K562 (cell line): ENCODE results near the gene HMGN5. TPM values are rescaled to one million over a fixed set of nuclear protein-coding genes. Genes with fewer than 3 reads are reported as not detected.

ENCODE experiments used
- ATAC-seq: fragments of 200-7000 bp; cut with Tn5 transposase; 3 replicates; pipeline ENCODE4 v1.9.1; 2020; ENCODE audit warnings: moderate library complexity
- BruUV-seq: library from RNA; stranded (reverse); fragments of 400-500 nt; replicated peaks from 2 replicates; lab custom pipeline; 2021; lab: Mats Ljungman, UMichigan
- CTCF ChIA-PET: fragments of 300-600 bp; formaldehyde crosslinking; extraction: SDS; loops from one replicate; lab custom pipeline; 2021; ENCODE audit warnings: low intra/inter-chr PET ratio; lab: Yijun Ruan, JAX
- POLR2A ChIA-PET: fragments of 300-600, 350-650 bp; sonication (Branson Sonifier 250); formaldehyde crosslinking; extraction: SDS; loops from one replicate; lab custom pipeline; 2021; ENCODE audit warnings: antibody characterized with exemption, inconsistent platforms; lab: Yijun Ruan, JAX
- DNase-seq, 4 experiments: peaks; one replicate each; pipeline versions ENCODE4 v3.0.0 to v3.0.0-alpha.2; 2011 to 2018; ENCODE audit warnings: low spot score in 3 of 4, mixed read lengths in 3 of 4; ENCODE audit errors: extremely low read depth in 1 of 4
- FAIRE-seq: peaks from 2 replicates; lab custom pipeline; 2011; peaks lifted over from hg19 to GRCh38; lab: Jason Lieb, UNC
- H2AFZ ChIP-seq: 2 replicates; pipeline ENCODE4 v1.6.0; 2011; ENCODE audit warnings: low read depth, low read length, control low read depth, inconsistent platforms
- H3K27ac ChIP-seq: fragments of 200-600 bp; 3 replicates; pipeline ENCODE4 v1.8.0; 2011; ENCODE audit warnings: low read depth, mild to moderate bottlenecking, control low read depth, inconsistent platforms, low read length, moderate library complexity, mixed read lengths; ENCODE audit errors: extremely low read depth
- H3K27me3 ChIP-seq, 2 experiments: fragments of 300-600 bp in 1 of 2; 2 replicates in 1 of 2; 3 replicates in 1 of 2; pipeline versions ENCODE4 v1.6.0 to v1.8.0; 2011; ENCODE audit warnings: inconsistent platforms in 2 of 2, low read length in 2 of 2, mild to moderate bottlenecking in 1 of 2, mixed read lengths in 1 of 2, moderate library complexity in 1 of 2; ENCODE audit not compliant: control insufficient read depth in 2 of 2, insufficient read depth in 2 of 2
- H3K36me3 ChIP-seq: fragments of 300-600 bp; 3 replicates; pipeline ENCODE4 v1.8.0; 2011; ENCODE audit warnings: mild to moderate bottlenecking, low read length, inconsistent platforms; ENCODE audit not compliant: control insufficient read depth, insufficient read depth
- H3K4me1 ChIP-seq, 2 experiments: fragments of 200-600 bp in 1 of 2; replicated peaks in 1 of 2; 2 replicates in 1 of 2; 3 replicates in 1 of 2; pipeline versions ENCODE4 v1.5.1 to v1.8.0; 2011; ENCODE audit warnings: inconsistent platforms in 2 of 2, low read length in 2 of 2, mild to moderate bottlenecking in 1 of 2, mixed read lengths in 1 of 2, moderate library complexity in 1 of 2; ENCODE audit not compliant: control insufficient read depth in 2 of 2, insufficient read depth in 2 of 2
- H3K4me2 ChIP-seq: 2 replicates; pipeline ENCODE4 v1.6.1; 2011; ENCODE audit warnings: low read length, control low read depth, inconsistent platforms, mixed read lengths; ENCODE audit not compliant: insufficient read depth
- H3K4me3 ChIP-seq: fragments of 200-600 bp; sonication (generic), shearing (Covaris generic); 2 replicates; pipeline ENCODE4 v1.5.1; 2016; ENCODE audit warnings: control low read depth, inconsistent platforms
- H3K79me2 ChIP-seq: fragments of 200-600 bp; 3 replicates; pipeline ENCODE4 v1.8.0; 2011; ENCODE audit warnings: low read length, inconsistent platforms; ENCODE audit not compliant: control insufficient read depth, insufficient read depth
- H3K9ac ChIP-seq, 2 experiments: 2 replicates each; pipeline versions ENCODE4 v1.6.0 to v1.6.1; 2011; ENCODE audit warnings: low read depth in 2 of 2, low read length in 2 of 2, control low read depth in 1 of 2, inconsistent platforms in 1 of 2, mild to moderate bottlenecking in 1 of 2, mixed read lengths in 1 of 2; ENCODE audit not compliant: insufficient read depth in 1 of 2
- H3K9me1 ChIP-seq: one replicate; pipeline ENCODE4 v1.6.0; 2011; ENCODE audit warnings: inconsistent platforms, mild to moderate bottlenecking, low read length, moderate library complexity; ENCODE audit not compliant: control insufficient read depth, insufficient read depth
- H3K9me3 ChIP-seq: replicated peaks from 2 replicates; pipeline ENCODE4 v1.5.1; 2011; ENCODE audit warnings: low read depth, low read length, inconsistent platforms; ENCODE audit not compliant: control insufficient read depth, insufficient read depth
- H4K20me1 ChIP-seq: replicated peaks from 2 replicates; pipeline ENCODE4 v1.6.1; 2011; ENCODE audit warnings: low read length, inconsistent platforms, mixed read lengths; ENCODE audit not compliant: control insufficient read depth, insufficient read depth
- HDGF ChIP-seq: fragments of 450-650 bp; IDR thresholded peaks from 2 replicates; pipeline ENCODE4 v1.6.1; 2016
- HMGN3 ChIP-seq: IDR thresholded peaks from 2 replicates; pipeline ENCODE4 v1.6.1; 2011; ENCODE audit warnings: borderline replicate concordance, low read depth, mild to moderate bottlenecking, mixed read lengths, low read length; ENCODE audit not compliant: insufficient read length; ENCODE audit errors: extremely low read depth
- NR2F6 ChIP-seq: fragments of 450-650 bp; formaldehyde crosslinking; IDR thresholded peaks from 2 replicates; pipeline ENCODE4 v1.4.0; 2020; ENCODE audit warnings: mild to moderate bottlenecking
- ZSCAN29 ChIP-seq: fragments of 450-650 bp; IDR thresholded peaks from 2 replicates; pipeline ENCODE4 v1.6.1; 2017
- WGBS: fragments of 100-300 bp; shearing (Covaris generic); methylation state at CpG from one replicate; pipeline ENCODE4 v1.1.6; 2016; ENCODE audit warnings: low coverage, mixed read lengths; ENCODE audit not compliant: insufficient coverage; ENCODE audit errors: missing lambda C conversion rate; 5-methylcytosine and 5-hydroxymethylcytosine counted together
- in situ Hi-C: fragments of 300-500 bp; cut with MboI; formaldehyde crosslinking; loops from 4 replicates; pipeline ENCODE4 v1.15.0; 2018; ENCODE audit warnings: inconsistent platforms, mixed read lengths
- intact Hi-C: fragments of 100-400 bp; cut with micrococcal nuclease; formaldehyde crosslinking; loops from 2 replicates; pipeline ENCODE4 v1.14.2; 2022
- polyA plus RNA-seq, 8 experiments: library from polyadenylated mRNA; depleted of rRNA in 4 of 8; stranded (reverse) in 5 of 8; unstranded in 3 of 8; fragments of >200 nt; fragmentation: Nextera tagmentation in 2 of 8; fragmentation: Illumina TruSeq in 1 of 8; extraction: Ambion mirVana in 2 of 8; extraction: Trizol in 1 of 8; gene quantifications; 2 replicates each; pipeline versions ENCODE4 v1.2.1 to v1.2.3, GENCODE V29; 2011 to 2014; ENCODE audit warnings: inconsistent platforms in 1 of 8, missing spikeins in 1 of 8
- total RNA-seq, 7 experiments: library from RNA; depleted of rRNA in 6 of 7; stranded (reverse); fragments of >200 nt in 6 of 7; fragmentation: Illumina TruSeq in 2 of 7; extraction: Trizol in 2 of 7; gene quantifications; 2 replicates each; pipeline versions ENCODE4 v1.2.1 to v1.2.3, GENCODE V29; 2011 to 2021; ENCODE audit warnings: low replicate concordance in 1 of 7
- TF ChIP-seq, protein P1 (sequence below): sonication (generic); formaldehyde crosslinking; IDR thresholded peaks from 2 replicates; pipeline ENCODE4 v1.8.0; 2023; ENCODE audit warnings: missing genetic modification reagents, mild to moderate bottlenecking, borderline replicate concordance
- TF ChIP-seq, protein P2 (sequence below): fragments of 450-650 bp; formaldehyde crosslinking; IDR thresholded peaks from 2 replicates; pipeline ENCODE4 v1.4.0; 2020; ENCODE audit warnings: mild to moderate bottlenecking, moderate library complexity
- TF ChIP-seq, protein P3 (sequence below): fragments of 250-450 bp; sonication (Bioruptor Pico); IDR thresholded peaks from 2 replicates; pipeline ENCODE4 v1.4.0; 2020
- TF ChIP-seq, protein P4 (sequence below): fragments of 450-650 bp; IDR thresholded peaks from 2 replicates; pipeline ENCODE4 v1.6.1; 2016; ENCODE audit warnings: missing biosample characterization, missing genetic modification characterization

HMGN5 gene
- total and polyA plus RNA-seq, 9 of the 15 experiments (the other 6 are each of a cell fraction or from before 2014, with no cell fraction given) = 2.5 to 56.1 (median 7.0) TPM

DNA sequence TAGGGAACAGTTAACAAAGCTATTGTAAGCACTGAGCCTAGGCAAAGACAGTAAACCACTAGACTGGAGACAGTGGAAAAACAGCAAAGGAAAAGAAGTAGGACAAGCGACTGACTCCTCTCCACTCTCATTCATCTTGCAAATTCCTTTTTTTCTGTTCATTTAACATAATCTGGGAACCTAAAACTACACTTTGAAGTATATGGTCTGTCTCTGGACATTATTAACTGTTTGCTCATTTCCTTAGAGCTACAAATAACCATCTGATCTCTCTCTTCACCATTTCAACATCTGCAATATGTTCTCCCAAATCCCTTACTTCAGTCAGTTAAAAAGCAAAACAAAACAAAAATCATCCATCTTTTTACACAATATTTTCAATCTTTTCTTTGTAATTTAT, 642 bp downstream of the HMGN5 start:
- BruUV-seq = no TSS peak
- H3K36me3 ChIP-seq = no peaks in the 10 kb centered on the region
- H3K9me1 ChIP-seq = no peaks in the 10 kb centered on the region
- WGBS = 17% methylated on average over 1 of the region's 1 CpG
- peak overlapping the region; percentile 79; the same call in 1 of the 3 replicates for H3K27ac ChIP-seq
- peak overlapping the region; percentile 17; the same call in 1 of the 2 replicates for H3K4me2 ChIP-seq
- H2AFZ ChIP-seq = peak overlapping the region; percentile 76
- intact Hi-C loops (loop anchor here (5.0 kb wide), 1 partner anchor 79 kb away; no protein-coding TSS in a partner anchor), in situ Hi-C loops (no loop called here)
- peak overlapping the region; percentile 49 for H3K4me3 ChIP-seq
- FAIRE-seq (no peak), DNase-seq (no peak), ATAC-seq (no peak)
- no peaks in the 10 kb centered on the region for H4K20me1 ChIP-seq
- H3K4me1 ChIP-seq = 0 out of 5 replicates have a peak, but pooled peaks cover 0 to 3% of the 10 kb centered on the region in 2 experiments
- POLR2A ChIA-PET = interaction anchor here (1.9 kb wide), 1 partner anchor 10 kb away, joined by 8 read pairs; no protein-coding TSS in a partner anchor
- no peaks in the 10 kb centered on the region for H3K27me3 ChIP-seq
- H3K9ac ChIP-seq = peak overlapping the region in 1 of 2 experiments; percentile 76; a peak in 2 of 4 replicates
- TF ChIP-seq, protein P1, sequence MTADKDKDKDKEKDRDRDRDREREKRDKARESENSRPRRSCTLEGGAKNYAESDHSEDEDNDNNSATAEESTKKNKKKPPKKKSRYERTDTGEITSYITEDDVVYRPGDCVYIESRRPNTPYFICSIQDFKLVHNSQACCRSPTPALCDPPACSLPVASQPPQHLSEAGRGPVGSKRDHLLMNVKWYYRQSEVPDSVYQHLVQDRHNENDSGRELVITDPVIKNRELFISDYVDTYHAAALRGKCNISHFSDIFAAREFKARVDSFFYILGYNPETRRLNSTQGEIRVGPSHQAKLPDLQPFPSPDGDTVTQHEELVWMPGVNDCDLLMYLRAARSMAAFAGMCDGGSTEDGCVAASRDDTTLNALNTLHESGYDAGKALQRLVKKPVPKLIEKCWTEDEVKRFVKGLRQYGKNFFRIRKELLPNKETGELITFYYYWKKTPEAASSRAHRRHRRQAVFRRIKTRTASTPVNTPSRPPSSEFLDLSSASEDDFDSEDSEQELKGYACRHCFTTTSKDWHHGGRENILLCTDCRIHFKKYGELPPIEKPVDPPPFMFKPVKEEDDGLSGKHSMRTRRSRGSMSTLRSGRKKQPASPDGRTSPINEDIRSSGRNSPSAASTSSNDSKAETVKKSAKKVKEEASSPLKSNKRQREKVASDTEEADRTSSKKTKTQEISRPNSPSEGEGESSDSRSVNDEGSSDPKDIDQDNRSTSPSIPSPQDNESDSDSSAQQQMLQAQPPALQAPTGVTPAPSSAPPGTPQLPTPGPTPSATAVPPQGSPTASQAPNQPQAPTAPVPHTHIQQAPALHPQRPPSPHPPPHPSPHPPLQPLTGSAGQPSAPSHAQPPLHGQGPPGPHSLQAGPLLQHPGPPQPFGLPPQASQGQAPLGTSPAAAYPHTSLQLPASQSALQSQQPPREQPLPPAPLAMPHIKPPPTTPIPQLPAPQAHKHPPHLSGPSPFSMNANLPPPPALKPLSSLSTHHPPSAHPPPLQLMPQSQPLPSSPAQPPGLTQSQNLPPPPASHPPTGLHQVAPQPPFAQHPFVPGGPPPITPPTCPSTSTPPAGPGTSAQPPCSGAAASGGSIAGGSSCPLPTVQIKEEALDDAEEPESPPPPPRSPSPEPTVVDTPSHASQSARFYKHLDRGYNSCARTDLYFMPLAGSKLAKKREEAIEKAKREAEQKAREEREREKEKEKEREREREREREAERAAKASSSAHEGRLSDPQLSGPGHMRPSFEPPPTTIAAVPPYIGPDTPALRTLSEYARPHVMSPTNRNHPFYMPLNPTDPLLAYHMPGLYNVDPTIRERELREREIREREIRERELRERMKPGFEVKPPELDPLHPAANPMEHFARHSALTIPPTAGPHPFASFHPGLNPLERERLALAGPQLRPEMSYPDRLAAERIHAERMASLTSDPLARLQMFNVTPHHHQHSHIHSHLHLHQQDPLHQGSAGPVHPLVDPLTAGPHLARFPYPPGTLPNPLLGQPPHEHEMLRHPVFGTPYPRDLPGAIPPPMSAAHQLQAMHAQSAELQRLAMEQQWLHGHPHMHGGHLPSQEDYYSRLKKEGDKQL (CRISPR knock-in tag) = no peak
- no peak for TF ChIP-seq ZSCAN29
- TF ChIP-seq NR2F6 (CRISPR knock-in tag) = no peak
- TF ChIP-seq, protein P2, sequence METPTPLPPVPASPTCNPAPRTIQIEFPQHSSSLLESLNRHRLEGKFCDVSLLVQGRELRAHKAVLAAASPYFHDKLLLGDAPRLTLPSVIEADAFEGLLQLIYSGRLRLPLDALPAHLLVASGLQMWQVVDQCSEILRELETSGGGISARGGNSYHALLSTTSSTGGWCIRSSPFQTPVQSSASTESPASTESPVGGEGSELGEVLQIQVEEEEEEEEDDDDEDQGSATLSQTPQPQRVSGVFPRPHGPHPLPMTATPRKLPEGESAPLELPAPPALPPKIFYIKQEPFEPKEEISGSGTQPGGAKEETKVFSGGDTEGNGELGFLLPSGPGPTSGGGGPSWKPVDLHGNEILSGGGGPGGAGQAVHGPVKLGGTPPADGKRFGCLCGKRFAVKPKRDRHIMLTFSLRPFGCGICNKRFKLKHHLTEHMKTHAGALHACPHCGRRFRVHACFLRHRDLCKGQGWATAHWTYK (CRISPR knock-in tag) = no peak
- TF ChIP-seq HDGF = no peak
- TF ChIP-seq, protein P3, sequence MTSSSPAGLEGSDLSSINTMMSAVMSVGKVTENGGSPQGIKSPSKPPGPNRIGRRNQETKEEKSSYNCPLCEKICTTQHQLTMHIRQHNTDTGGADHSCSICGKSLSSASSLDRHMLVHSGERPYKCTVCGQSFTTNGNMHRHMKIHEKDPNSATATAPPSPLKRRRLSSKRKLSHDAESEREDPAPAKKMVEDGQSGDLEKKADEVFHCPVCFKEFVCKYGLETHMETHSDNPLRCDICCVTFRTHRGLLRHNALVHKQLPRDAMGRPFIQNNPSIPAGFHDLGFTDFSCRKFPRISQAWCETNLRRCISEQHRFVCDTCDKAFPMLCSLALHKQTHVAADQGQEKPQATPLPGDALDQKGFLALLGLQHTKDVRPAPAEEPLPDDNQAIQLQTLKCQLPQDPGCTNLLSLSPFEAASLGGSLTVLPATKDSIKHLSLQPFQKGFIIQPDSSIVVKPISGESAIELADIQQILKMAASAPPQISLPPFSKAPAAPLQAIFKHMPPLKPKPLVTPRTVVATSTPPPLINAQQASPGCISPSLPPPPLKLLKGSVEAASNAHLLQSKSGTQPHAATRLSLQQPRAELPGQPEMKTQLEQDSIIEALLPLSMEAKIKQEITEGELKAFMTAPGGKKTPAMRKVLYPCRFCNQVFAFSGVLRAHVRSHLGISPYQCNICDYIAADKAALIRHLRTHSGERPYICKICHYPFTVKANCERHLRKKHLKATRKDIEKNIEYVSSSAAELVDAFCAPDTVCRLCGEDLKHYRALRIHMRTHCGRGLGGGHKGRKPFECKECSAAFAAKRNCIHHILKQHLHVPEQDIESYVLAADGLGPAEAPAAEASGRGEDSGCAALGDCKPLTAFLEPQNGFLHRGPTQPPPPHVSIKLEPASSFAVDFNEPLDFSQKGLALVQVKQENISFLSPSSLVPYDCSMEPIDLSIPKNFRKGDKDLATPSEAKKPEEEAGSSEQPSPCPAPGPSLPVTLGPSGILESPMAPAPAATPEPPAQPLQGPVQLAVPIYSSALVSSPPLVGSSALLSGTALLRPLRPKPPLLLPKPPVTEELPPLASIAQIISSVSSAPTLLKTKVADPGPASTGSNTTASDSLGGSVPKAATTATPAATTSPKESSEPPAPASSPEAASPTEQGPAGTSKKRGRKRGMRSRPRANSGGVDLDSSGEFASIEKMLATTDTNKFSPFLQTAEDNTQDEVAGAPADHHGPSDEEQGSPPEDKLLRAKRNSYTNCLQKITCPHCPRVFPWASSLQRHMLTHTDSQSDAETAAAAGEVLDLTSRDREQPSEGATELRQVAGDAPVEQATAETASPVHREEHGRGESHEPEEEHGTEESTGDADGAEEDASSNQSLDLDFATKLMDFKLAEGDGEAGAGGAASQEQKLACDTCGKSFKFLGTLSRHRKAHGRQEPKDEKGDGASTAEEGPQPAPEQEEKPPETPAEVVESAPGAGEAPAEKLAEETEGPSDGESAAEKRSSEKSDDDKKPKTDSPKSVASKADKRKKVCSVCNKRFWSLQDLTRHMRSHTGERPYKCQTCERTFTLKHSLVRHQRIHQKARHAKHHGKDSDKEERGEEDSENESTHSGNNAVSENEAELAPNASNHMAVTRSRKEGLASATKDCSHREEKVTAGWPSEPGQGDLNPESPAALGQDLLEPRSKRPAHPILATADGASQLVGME (CRISPR knock-in tag) = no peak
- TF ChIP-seq, protein P4, sequence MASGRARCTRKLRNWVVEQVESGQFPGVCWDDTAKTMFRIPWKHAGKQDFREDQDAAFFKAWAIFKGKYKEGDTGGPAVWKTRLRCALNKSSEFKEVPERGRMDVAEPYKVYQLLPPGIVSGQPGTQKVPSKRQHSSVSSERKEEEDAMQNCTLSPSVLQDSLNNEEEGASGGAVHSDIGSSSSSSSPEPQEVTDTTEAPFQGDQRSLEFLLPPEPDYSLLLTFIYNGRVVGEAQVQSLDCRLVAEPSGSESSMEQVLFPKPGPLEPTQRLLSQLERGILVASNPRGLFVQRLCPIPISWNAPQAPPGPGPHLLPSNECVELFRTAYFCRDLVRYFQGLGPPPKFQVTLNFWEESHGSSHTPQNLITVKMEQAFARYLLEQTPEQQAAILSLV (tag) = no peak
- no peak for TF ChIP-seq HMGN3
- CTCF ChIA-PET = no interaction called here
- H3K9me3 ChIP-seq = no peaks in the 10 kb centered on the region
- peaks cover 33% of the 10 kb centered on the region for H3K79me2 ChIP-seq
